Smooth muscle cell (in vitro differentiated cells): ENCODE results near the gene KLF13. TPM values are rescaled to one million over a fixed set of nuclear protein-coding genes. Genes with fewer than 3 reads are reported as not detected.
A peak's percentile ranks its signal among the peaks of the same experiment; 100 is the strongest.

ENCODE experiments used
- DNase-seq: peaks from one replicate; lab custom pipeline; 2025; ENCODE audit not compliant: unreplicated experiment; lab: John Stamatoyannopoulos, UW
- H2AFZ ChIP-seq: fragments of 200-600 bp; sonication (generic); 2 replicates; pipeline ENCODE4 v1.6.0; 2016; ENCODE audit warnings: antibody characterized with exemption, low read depth, mild to moderate bottlenecking
- H3F3A ChIP-seq: fragments of 200-600 bp; sonication (generic); 2 replicates; pipeline ENCODE4 v1.6.0; 2017; ENCODE audit warnings: antibody characterized with exemption, low read depth
- H3K27ac ChIP-seq: fragments of 200-600 bp; sonication (generic); 2 replicates; pipeline ENCODE4 v1.5.1; 2016; ENCODE audit warnings: low read depth, mild to moderate bottlenecking
- H3K27me3 ChIP-seq: fragments of 200-600 bp; sonication (generic); 2 replicates; pipeline ENCODE4 v1.6.1; 2016; ENCODE audit warnings: low read depth, mild to moderate bottlenecking
- H3K36me3 ChIP-seq: fragments of 200-600 bp; sonication (generic); 2 replicates; pipeline ENCODE4 v1.5.1; 2016; ENCODE audit warnings: low read depth
- H3K4me1 ChIP-seq: fragments of 200-600 bp; sonication (generic); 2 replicates; pipeline ENCODE4 v1.5.1; 2016; ENCODE audit warnings: low read depth
- H3K4me2 ChIP-seq: fragments of 200-600 bp; sonication (generic); 2 replicates; pipeline ENCODE4 v1.6.0; 2016; ENCODE audit warnings: mild to moderate bottlenecking
- H3K4me3 ChIP-seq: fragments of 200-600 bp; sonication (generic); 2 replicates; pipeline ENCODE4 v1.5.1; 2016; ENCODE audit warnings: mild to moderate bottlenecking
- H3K79me2 ChIP-seq: fragments of 200-600 bp; sonication (generic); 2 replicates; pipeline ENCODE4 v1.6.0; 2016; ENCODE audit warnings: low read depth, mild to moderate bottlenecking
- H3K9ac ChIP-seq: fragments of 200-600 bp; sonication (generic); 2 replicates; pipeline ENCODE4 v1.6.0; 2016; ENCODE audit warnings: low read depth
- H3K9me3 ChIP-seq: fragments of 200-600 bp; sonication (generic); replicated peaks from 2 replicates; pipeline ENCODE4 v1.5.1; 2016; ENCODE audit warnings: low read depth
- H4K20me1 ChIP-seq: fragments of 200-600 bp; sonication (generic); 2 replicates; pipeline ENCODE4 v1.6.0; 2016; ENCODE audit warnings: low read depth
- CTCF ChIP-seq: fragments of 200-600 bp; sonication (generic); IDR thresholded peaks from 2 replicates; pipeline ENCODE4 v1.5.1; 2017; ENCODE audit warnings: borderline replicate concordance, mild to moderate bottlenecking, antibody characterized with exemption; ENCODE audit not compliant: insufficient read depth, poor library complexity, severe bottlenecking
- WGBS: methylation state at CpG from one replicate; pipeline ENCODE4 v1.1.7; 2016; ENCODE audit warnings: low lambda C conversion rate; 5-methylcytosine and 5-hydroxymethylcytosine counted together
- polyA plus RNA-seq: library from polyadenylated mRNA; unstranded; fragments of >200 nt; fragmentation: Nextera tagmentation; extraction: Ambion mirVana; gene quantifications from 2 replicates; pipeline ENCODE4 v1.2.1, GENCODE V29; 2016
- total RNA-seq: library from RNA; depleted of rRNA; stranded (reverse); fragments of >200 nt; gene quantifications from 2 replicates; pipeline ENCODE4 v1.2.3, GENCODE V29; 2014

Gene KLF13
- total and polyA plus RNA-seq, 2 experiments from 2014 or later, result 42.1 to 74.2 TPM

GRCh38 chr15:31393444-31394091, 66.9 kb downstream of the KLF13 start:
- Histone ChIP-seq H3K9me3 (no peaks in the 10 kb centered on the region), H3K9ac (no peak overlapping the region), H3K4me2 (peak overlapping the region; percentile 99), H3K36me3 (no peaks in the 10 kb centered on the region), H3K79me2 (no peaks in the 10 kb centered on the region), H2AFZ (no peak overlapping the region), H3K4me3 (peak overlapping the region; percentile 68), H3K4me1 (peaks cover 7% of the 10 kb centered on the region), H3K27ac (no peak overlapping the region), H3F3A (peaks cover 8% of the 10 kb centered on the region), H4K20me1 (no peaks in the 10 kb centered on the region), H3K27me3 (no peaks in the 10 kb centered on the region)
- WGBS, result 42% methylated on average over 21 of the region's 21 CpGs
- no peak for TF ChIP-seq CTCF
- DNase-seq, result no peak

- Histone ChIP-seq H3K4me1 (peaks cover 14% of the 10 kb centered on the region), H3K4me2 (peak overlapping the region; percentile 69), H3K9ac (peak overlapping the region; percentile 27), H3K27ac (peak overlapping the region; percentile 91), H3K36me3 (no peaks in the 10 kb centered on the region), H2AFZ (no peak overlapping the region), H4K20me1 (no peaks in the 10 kb centered on the region), H3F3A (peaks cover 9% of the 10 kb centered on the region), H3K79me2 (no peaks in the 10 kb centered on the region), H3K4me3 (no peak overlapping the region), H3K27me3 (no peaks in the 10 kb centered on the region), H3K9me3 (no peaks in the 10 kb centered on the region)
- DNase-seq, result peak; percentile 45
- WGBS, result 4% methylated on average over 23 of the region's 27 CpGs
- no peak for TF ChIP-seq CTCF
Measured at GRCh38 chr15:31396881-31397560, 70.4 kb downstream of the KLF13 start.

- Histone ChIP-seq H3K9ac (peak overlapping the region; percentile 16), H3K27ac (peak overlapping the region; percentile 91)
- no peak for DNase-seq
Measured at GRCh38 chr15:31397851-31398661, 71.4 kb downstream of the KLF13 start.

More at GRCh38 chr15:31397851-31398661, 71.4 kb downstream of the KLF13 start:
- 40% methylated on average over 21 of the region's 21 CpGs for WGBS
- no peak overlapping the region for H3K4me3 ChIP-seq
- H3K4me1 ChIP-seq, result peaks cover 17% of the 10 kb centered on the region
- no peaks in the 10 kb centered on the region for H4K20me1 ChIP-seq
- no peak for TF ChIP-seq CTCF
- H3K36me3 ChIP-seq, result no peaks in the 10 kb centered on the region
- no peaks in the 10 kb centered on the region for H3K79me2 ChIP-seq
- no peaks in the 10 kb centered on the region for H3K27me3 ChIP-seq
- peak overlapping the region; percentile 69 for H3K4me2 ChIP-seq
- no peaks in the 10 kb centered on the region for H3K9me3 ChIP-seq
- peaks cover 9% of the 10 kb centered on the region for H3F3A ChIP-seq
- H2AFZ ChIP-seq, result no peak overlapping the region
